Panc1 (cell line): ENCODE results near the gene ZHX3. TPM values are rescaled to one million over a fixed set of nuclear protein-coding genes. Genes with fewer than 3 reads are reported as not detected.

Source experiments
- ATAC-seq: fragments of 200-7000 bp; cut with Tn5 transposase; 2 replicates; pipeline ENCODE4 v1.9.1; 2020; ENCODE audit warnings: mild to moderate bottlenecking, moderate library complexity
- BruUV-seq: library from RNA; stranded (reverse); fragments of 400-500 nt; replicated peaks from 2 replicates; lab custom pipeline; 2021; lab: Mats Ljungman, UMichigan
- CTCF ChIA-PET: fragments of 300-600 bp; sonication (Branson Sonifier 250); formaldehyde crosslinking; loops from one replicate; lab custom pipeline; 2022; ENCODE audit warnings: antibody characterized with exemption; lab: Charles Lee
- POLR2A ChIA-PET: fragments of 300-600 bp; sonication (Branson Sonifier 250); formaldehyde crosslinking; loops from one replicate; lab custom pipeline; 2022; ENCODE audit warnings: antibody characterized with exemption; lab: Charles Lee
- DNase-seq: peaks from one replicate; pipeline ENCODE4 v3.0.0-alpha.2; 2010; ENCODE audit warnings: low read depth, low spot score
- H3K27ac ChIP-seq: 2 replicates; pipeline ENCODE4 v1.5.1; 2011; ENCODE audit warnings: mild to moderate bottlenecking, low read length, inconsistent platforms
- H3K27me3 ChIP-seq: fragments of 200-500 bp; sonication (Bioruptor generic); 2 replicates; pipeline ENCODE4 v1.6.0; 2014; ENCODE audit warnings: low read length, inconsistent platforms; ENCODE audit not compliant: control insufficient read depth, insufficient read depth
- H3K36me3 ChIP-seq: fragments of 200-500 bp; sonication (Bioruptor generic); 2 replicates; pipeline ENCODE4 v1.5.1; 2014; ENCODE audit warnings: inconsistent platforms, mild to moderate bottlenecking, low read length, moderate library complexity; ENCODE audit not compliant: control insufficient read depth, insufficient read depth
- H3K4me1 ChIP-seq: 2 replicates; pipeline ENCODE4 v1.5.1; 2011; ENCODE audit warnings: inconsistent platforms, mild to moderate bottlenecking, low read length, moderate library complexity; ENCODE audit not compliant: control insufficient read depth, insufficient read depth
- H3K4me3 ChIP-seq, 2 experiments: 2 replicates each; pipeline ENCODE4 v1.5.1; 2011 to 2012; ENCODE audit warnings: low read depth in 2 of 2, low read length in 2 of 2, mild to moderate bottlenecking in 2 of 2, inconsistent platforms in 1 of 2, moderate library complexity in 1 of 2
- H3K9me3 ChIP-seq: fragments of 200-500 bp; sonication (Bioruptor generic); 2 replicates; pipeline ENCODE4 v1.5.1; 2014; ENCODE audit warnings: low read depth, mild to moderate bottlenecking, inconsistent platforms, low read length, moderate library complexity; ENCODE audit not compliant: control insufficient read depth, insufficient read depth
- CTCF ChIP-seq: fragments of 450-650 bp; IDR thresholded peaks from 2 replicates; pipeline ENCODE4 v1.5.1; 2017; ENCODE audit warnings: mild to moderate bottlenecking
- POLR2AphosphoS5 ChIP-seq: IDR thresholded peaks from 2 replicates; pipeline ENCODE4 v1.6.1; 2012; ENCODE audit warnings: mild to moderate bottlenecking, low read depth, low read length, moderate library complexity
- SIN3A ChIP-seq: IDR thresholded peaks from 2 replicates; pipeline ENCODE4 v1.6.1; 2012; ENCODE audit warnings: low read depth, mild to moderate bottlenecking, low read length, moderate library complexity, borderline replicate concordance; ENCODE audit not compliant: insufficient read depth
- TCF7L2 ChIP-seq: IDR thresholded peaks from 2 replicates; pipeline ENCODE4 v1.6.1; 2011; ENCODE audit warnings: mild to moderate bottlenecking, low read depth, low read length, inconsistent platforms
- in situ Hi-C: cut with HindIII; loops from 2 replicates; pipeline ENCODE4 v1.10.0; 2016; ENCODE audit warnings: low sequenced_read_pairs, low pct_unique_long_range_greater_than_20kb
- intact Hi-C: fragments of 100-400 bp; cut with micrococcal nuclease; formaldehyde crosslinking; loops from one replicate; pipeline ENCODE4 v1.10.0; 2022; ENCODE audit not compliant: unreplicated experiment
- total RNA-seq: library from RNA; stranded (reverse); gene quantifications from one replicate; pipeline ENCODE4 v1.2.1, GENCODE V29; 2021; ENCODE audit not compliant: unreplicated experiment
- TF ChIP-seq, protein P1 (sequence below), 2 experiments: IDR thresholded peaks; 2 replicates each; pipeline ENCODE4 v1.6.1; 2011 to 2012; ENCODE audit warnings: low read depth in 2 of 2, control low read depth in 1 of 2, low read length in 1 of 2, mild to moderate bottlenecking in 1 of 2, moderate library complexity in 1 of 2; ENCODE audit not compliant: insufficient read depth in 1 of 2

The ZHX3 gene
- total RNA-seq, 1 experiment from 2014 or later, result 19.8 TPM

DNA sequence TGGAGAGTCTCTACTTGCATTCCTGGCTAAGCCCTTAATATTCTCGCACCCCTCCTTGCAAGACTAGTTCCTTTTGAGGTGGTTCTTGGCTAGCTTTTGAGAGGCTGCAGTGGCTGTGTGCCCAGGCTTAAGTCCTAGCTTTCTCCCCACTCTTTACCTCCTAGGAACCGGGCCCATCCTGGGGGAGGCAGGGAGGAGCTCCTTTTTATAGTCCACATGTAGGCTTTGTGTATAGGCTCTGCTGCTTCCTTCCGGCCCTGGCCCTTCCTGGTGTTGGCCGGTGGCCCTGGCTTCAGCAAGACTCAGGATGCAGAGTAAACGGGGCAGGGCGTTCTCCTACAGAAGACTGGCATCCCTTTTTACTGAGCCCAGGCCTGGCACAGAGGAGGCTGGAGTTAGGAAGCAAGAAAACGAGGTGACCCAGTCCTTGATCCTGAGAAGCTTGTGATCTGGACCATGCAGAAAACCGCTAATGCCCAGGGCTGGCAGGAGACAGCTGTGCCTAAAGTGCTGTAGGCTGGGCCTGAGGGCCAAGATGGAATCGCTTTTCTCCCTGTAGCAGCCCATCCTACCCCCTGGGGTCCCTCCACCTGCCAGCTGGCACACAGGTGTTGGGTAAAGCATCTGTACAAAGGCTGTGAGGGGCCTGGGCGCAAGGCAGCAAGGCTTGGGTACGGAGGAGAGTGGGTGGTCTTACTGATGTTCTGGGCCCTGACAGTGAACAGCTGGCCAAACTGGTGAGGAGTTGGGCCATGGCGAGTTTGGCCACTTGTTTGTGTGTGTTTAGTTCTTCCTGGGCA, 171.5 kb downstream of the ZHX3 start:
- Histone ChIP-seq H3K4me1 (no peaks in the 10 kb centered on the region; the same call in 1 of the 2 replicates), H3K27ac (no peak overlapping the region), H3K4me3 (no peak overlapping the region), H3K27me3 (no peaks in the 10 kb centered on the region), H3K36me3 (no peaks in the 10 kb centered on the region), H3K9me3 (no peaks in the 10 kb centered on the region)
- DNase-seq (no peak), ATAC-seq (no peak)
- no TSS peak for BruUV-seq
- in situ Hi-C loops, result no loop called here
- intact Hi-C loops, result no loop called here
- no peak for TF ChIP-seq TCF7L2
- TF ChIP-seq, protein P1, sequence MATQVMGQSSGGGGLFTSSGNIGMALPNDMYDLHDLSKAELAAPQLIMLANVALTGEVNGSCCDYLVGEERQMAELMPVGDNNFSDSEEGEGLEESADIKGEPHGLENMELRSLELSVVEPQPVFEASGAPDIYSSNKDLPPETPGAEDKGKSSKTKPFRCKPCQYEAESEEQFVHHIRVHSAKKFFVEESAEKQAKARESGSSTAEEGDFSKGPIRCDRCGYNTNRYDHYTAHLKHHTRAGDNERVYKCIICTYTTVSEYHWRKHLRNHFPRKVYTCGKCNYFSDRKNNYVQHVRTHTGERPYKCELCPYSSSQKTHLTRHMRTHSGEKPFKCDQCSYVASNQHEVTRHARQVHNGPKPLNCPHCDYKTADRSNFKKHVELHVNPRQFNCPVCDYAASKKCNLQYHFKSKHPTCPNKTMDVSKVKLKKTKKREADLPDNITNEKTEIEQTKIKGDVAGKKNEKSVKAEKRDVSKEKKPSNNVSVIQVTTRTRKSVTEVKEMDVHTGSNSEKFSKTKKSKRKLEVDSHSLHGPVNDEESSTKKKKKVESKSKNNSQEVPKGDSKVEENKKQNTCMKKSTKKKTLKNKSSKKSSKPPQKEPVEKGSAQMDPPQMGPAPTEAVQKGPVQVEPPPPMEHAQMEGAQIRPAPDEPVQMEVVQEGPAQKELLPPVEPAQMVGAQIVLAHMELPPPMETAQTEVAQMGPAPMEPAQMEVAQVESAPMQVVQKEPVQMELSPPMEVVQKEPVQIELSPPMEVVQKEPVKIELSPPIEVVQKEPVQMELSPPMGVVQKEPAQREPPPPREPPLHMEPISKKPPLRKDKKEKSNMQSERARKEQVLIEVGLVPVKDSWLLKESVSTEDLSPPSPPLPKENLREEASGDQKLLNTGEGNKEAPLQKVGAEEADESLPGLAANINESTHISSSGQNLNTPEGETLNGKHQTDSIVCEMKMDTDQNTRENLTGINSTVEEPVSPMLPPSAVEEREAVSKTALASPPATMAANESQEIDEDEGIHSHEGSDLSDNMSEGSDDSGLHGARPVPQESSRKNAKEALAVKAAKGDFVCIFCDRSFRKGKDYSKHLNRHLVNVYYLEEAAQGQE (IDR thresholded peaks at IDR 0.05; ENCODE audit: insufficient read depth in 1 of 2, low read depth in 2 of 2, low read length in 1 of 2), result no peak
- no peak for TF ChIP-seq SIN3A
- no peak for TF ChIP-seq POLR2AphosphoS5
- TF ChIP-seq CTCF, result no peak
- CTCF ChIA-PET, result no interaction called here
- POLR2A ChIA-PET, result interaction anchor here (0.7 kb wide), 1 partner anchor 78 kb away, joined by 3 read pairs; no protein-coding TSS in a partner anchor

DNA sequence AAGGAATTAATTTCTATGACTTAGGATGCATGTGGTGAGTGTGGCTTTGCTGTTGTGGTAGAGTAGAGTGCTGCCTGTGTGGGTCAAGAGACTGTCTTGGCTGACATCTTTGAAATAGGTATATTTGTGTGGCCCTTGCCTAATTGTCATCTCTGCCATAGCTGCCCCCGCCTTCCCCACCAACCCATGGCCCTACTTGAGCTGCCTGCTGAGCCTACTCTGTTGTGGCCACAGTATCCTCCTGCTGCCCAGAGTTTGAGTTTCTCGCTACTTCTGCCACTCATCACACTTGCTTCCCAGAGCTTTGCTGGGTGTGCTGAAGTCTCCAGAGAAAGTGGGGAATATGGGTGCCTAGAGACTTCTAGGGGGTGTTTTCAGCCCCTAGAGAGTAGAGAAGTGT, 172.2 kb downstream of the ZHX3 start:
- ChIA-PET CTCF (interaction anchor here (0.8 kb wide), 1 partner anchor 11 kb away, joined by 4 read pairs; no protein-coding TSS in a partner anchor), POLR2A (no interaction called here)
- Histone ChIP-seq H3K4me1 (no peaks in the 10 kb centered on the region; the same call in 1 of the 2 replicates), H3K9me3 (no peaks in the 10 kb centered on the region), H3K36me3 (no peaks in the 10 kb centered on the region), H3K27ac (no peak overlapping the region), H3K27me3 (no peaks in the 10 kb centered on the region), H3K4me3 (no peak overlapping the region)
- no TSS peak for BruUV-seq
- ATAC-seq (no peak), DNase-seq (no peak)
- intact Hi-C loops (no loop called here), in situ Hi-C loops (no loop called here)
- TF ChIP-seq CTCF, result no peak
- TF ChIP-seq SIN3A, result no peak
- TF ChIP-seq, protein P1 (IDR thresholded peaks at IDR 0.05; ENCODE audit: insufficient read depth in 1 of 2, low read depth in 2 of 2, low read length in 1 of 2), result no peak
- TF ChIP-seq POLR2AphosphoS5, result no peak
- TF ChIP-seq TCF7L2, result no peak
